Stimulated activated naive CD8-positive, alpha-beta T cell treated with anti-CD3 and anti-CD28 coated beads, Interleukin-15, Interleukin-2, amounts not matched to agents 100 ng/mL and 50 ng/mL, for 24 hours (primary cell): ENCODE data around the gene CTAG1B.
"Not testable (repeated sequence)": the region's sequence is repeated elsewhere in the genome, so short reads cannot be mapped to it uniquely, and the experiment has no call there.

Source experiments
- H3K27ac Mint-ChIP-seq: one replicate; pipeline ENCODE4 v1.8.0; 2021; ENCODE audit warnings: mild to moderate bottlenecking, mixed read lengths
- H3K27me3 Mint-ChIP-seq: one replicate; pipeline ENCODE4 v1.8.0; 2021; ENCODE audit warnings: mixed read lengths
- H3K36me3 Mint-ChIP-seq: one replicate; pipeline ENCODE4 v1.8.0; 2021; ENCODE audit warnings: low read depth, mixed read lengths
- H3K4me1 Mint-ChIP-seq: one replicate; pipeline ENCODE4 v1.8.0; 2021; ENCODE audit warnings: low read depth, mixed read lengths
- H3K4me3 Mint-ChIP-seq: one replicate; pipeline ENCODE4 v1.8.0; 2021; ENCODE audit warnings: mild to moderate bottlenecking, mixed read lengths
- H3K9me3 Mint-ChIP-seq: one replicate; pipeline ENCODE4 v1.8.0; 2021; ENCODE audit warnings: mixed read lengths

Gene CTAG1B

GRCh38 chrX:154619182-154619581, at the start of gene CTAG1B:
Gene CTAG1B (minus strand): TSS chrX:154619282. CDS start chrX:154619218, 64 bp downstream.
- H3K4me1 Mint-ChIP-seq, H3K36me3 Mint-ChIP-seq, H3K4me3 Mint-ChIP-seq, H3K27me3 Mint-ChIP-seq, H3K27ac Mint-ChIP-seq, H3K9me3 Mint-ChIP-seq: not testable (repeated sequence)

DNA sequence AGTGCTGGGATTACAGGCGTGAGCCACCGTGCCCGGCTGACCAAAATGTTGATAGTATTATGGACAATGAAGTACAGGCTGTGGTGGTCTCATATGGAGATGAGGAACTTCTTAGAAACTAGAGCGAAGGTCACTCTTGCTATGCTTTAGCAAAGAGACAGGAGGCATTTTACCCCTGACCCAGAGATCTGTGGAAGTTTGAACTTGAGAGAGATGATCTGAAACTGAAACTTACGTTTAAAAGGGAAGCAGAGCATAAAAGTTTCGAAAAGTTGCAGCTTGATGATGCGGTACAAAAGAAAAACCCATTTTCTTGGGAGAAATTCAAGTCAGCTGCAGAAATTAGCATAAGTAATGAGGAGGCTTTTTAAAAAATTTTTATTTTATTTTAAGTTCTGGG, 42.8 kb upstream of the CTAG1B start:
- Mint-ChIP-seq H3K4me1 (peaks cover 7% of the 10 kb centered on the region), H3K27me3 (no peaks in the 10 kb centered on the region), H3K36me3 (no peaks in the 10 kb centered on the region), H3K4me3 (no peak overlapping the region), H3K27ac (no peak overlapping the region), H3K9me3 (no peaks in the 10 kb centered on the region)

GRCh38 chrX:154661170-154661569, 42.1 kb upstream of the CTAG1B start:
- H3K4me3 Mint-ChIP-seq, result no peak overlapping the region
- H3K36me3 Mint-ChIP-seq, result no peaks in the 10 kb centered on the region
- H3K27me3 Mint-ChIP-seq, result no peaks in the 10 kb centered on the region
- H3K27ac Mint-ChIP-seq, result no peak overlapping the region
- H3K4me1 Mint-ChIP-seq, result peaks cover 7% of the 10 kb centered on the region
- no peaks in the 10 kb centered on the region for H3K9me3 Mint-ChIP-seq

GRCh38 chrX:154660541-154660940, 41.5 kb upstream of the CTAG1B start:
- Mint-ChIP-seq H3K27ac (no peak overlapping the region), H3K27me3 (no peaks in the 10 kb centered on the region), H3K4me3 (no peak overlapping the region), H3K4me1 (peaks cover 7% of the 10 kb centered on the region), H3K9me3 (no peaks in the 10 kb centered on the region), H3K36me3 (no peaks in the 10 kb centered on the region)

GRCh38 chrX:154658957-154659356, 39.9 kb upstream of the CTAG1B start:
- no peaks in the 10 kb centered on the region for H3K27me3 Mint-ChIP-seq
- no peaks in the 10 kb centered on the region for H3K9me3 Mint-ChIP-seq

GRCh38 chrX:154658187-154658586, 39.1 kb upstream of the CTAG1B start:
- Mint-ChIP-seq H3K27me3 (no peaks in the 10 kb centered on the region), H3K36me3 (no peaks in the 10 kb centered on the region), H3K9me3 (no peaks in the 10 kb centered on the region), H3K27ac (no peak overlapping the region), H3K4me3 (no peak overlapping the region), H3K4me1 (peaks cover 7% of the 10 kb centered on the region)

More at GRCh38 chrX:154658957-154659356, 39.9 kb upstream of the CTAG1B start:
- Mint-ChIP-seq H3K27ac (no peak overlapping the region), H3K4me3 (no peak overlapping the region), H3K36me3 (no peaks in the 10 kb centered on the region), H3K4me1 (peaks cover 7% of the 10 kb centered on the region)

DNA sequence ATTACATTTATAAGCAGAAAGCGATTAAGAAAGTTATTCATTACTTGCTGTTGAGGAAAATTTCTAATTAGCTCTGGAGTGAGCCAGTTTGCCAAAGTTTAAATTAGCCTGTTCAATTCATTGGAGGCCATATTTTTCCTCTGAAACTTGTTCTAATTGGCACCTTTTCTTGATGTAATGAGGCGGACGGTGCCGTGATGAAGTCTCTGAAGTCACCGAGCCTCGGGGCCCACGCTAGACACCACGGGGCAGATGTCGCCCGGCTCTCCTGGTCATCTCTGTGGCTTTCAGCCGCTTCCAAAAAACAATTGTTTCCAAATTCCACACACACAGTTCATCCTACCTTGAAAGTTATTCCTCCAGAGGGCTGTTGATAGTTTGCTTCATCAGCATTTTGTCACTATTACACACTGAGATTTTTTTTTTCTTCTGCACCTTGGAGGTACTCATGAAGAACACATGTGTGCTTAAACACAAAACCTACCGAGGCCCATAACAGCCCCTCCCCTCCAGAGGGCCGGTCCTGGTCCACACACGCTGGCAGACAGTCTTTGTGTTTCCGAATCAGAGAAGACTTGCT, 38.2 kb upstream of the CTAG1B start:
- Mint-ChIP-seq H3K9me3 (no peaks in the 10 kb centered on the region), H3K27ac (no peak overlapping the region), H3K27me3 (no peaks in the 10 kb centered on the region), H3K4me1 (peaks cover 7% of the 10 kb centered on the region), H3K36me3 (no peaks in the 10 kb centered on the region), H3K4me3 (no peak overlapping the region)

- Mint-ChIP-seq H3K9me3 (no peaks in the 10 kb centered on the region), H3K4me3 (no peak overlapping the region), H3K4me1 (no peaks in the 10 kb centered on the region), H3K27me3 (no peaks in the 10 kb centered on the region), H3K27ac (no peak overlapping the region), H3K36me3 (no peaks in the 10 kb centered on the region)
Observed at GRCh38 chrX:154655786-154656185, 36.7 kb upstream of the CTAG1B start.

GRCh38 chrX:154655346-154655745, 36.3 kb upstream of the CTAG1B start:
- no peaks in the 10 kb centered on the region for H3K36me3 Mint-ChIP-seq
- H3K9me3 Mint-ChIP-seq, result no peaks in the 10 kb centered on the region
- H3K4me1 Mint-ChIP-seq, result no peaks in the 10 kb centered on the region
- no peaks in the 10 kb centered on the region for H3K27me3 Mint-ChIP-seq
- no peak overlapping the region for H3K4me3 Mint-ChIP-seq
- H3K27ac Mint-ChIP-seq, result no peak overlapping the region

- no peaks in the 10 kb centered on the region for H3K9me3 Mint-ChIP-seq
- H3K36me3 Mint-ChIP-seq, result no peaks in the 10 kb centered on the region
- H3K4me3 Mint-ChIP-seq, result no peak overlapping the region
- H3K4me1 Mint-ChIP-seq, result no peaks in the 10 kb centered on the region
- H3K27me3 Mint-ChIP-seq, result no peaks in the 10 kb centered on the region
- no peak overlapping the region for H3K27ac Mint-ChIP-seq
Observed at GRCh38 chrX:154654925-154655324, 35.8 kb upstream of the CTAG1B start.

DNA sequence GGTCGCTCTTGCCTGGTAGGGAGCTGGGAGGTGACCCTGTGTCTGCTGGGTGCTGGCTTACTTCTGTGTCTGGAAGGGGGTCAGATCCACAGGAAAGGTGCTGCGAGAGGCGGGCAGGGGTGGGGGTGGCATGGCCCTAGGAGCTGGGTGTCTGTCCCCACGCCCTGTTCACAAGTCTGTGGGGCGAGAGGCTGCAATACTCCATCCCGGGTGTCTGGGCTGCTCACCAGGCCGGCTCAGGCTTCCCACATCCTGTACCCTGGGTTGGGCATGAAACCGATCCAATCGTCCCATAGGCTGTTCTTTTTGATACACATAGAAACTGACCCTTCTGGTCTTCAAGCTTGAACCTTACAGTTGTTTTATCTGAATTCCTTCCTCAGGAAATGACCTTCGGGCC, 35.3 kb upstream of the CTAG1B start:
- no peaks in the 10 kb centered on the region for H3K9me3 Mint-ChIP-seq
- H3K4me1 Mint-ChIP-seq, result no peaks in the 10 kb centered on the region
- H3K27me3 Mint-ChIP-seq, result no peaks in the 10 kb centered on the region
- no peaks in the 10 kb centered on the region for H3K36me3 Mint-ChIP-seq
- no peak overlapping the region for H3K27ac Mint-ChIP-seq
- H3K4me3 Mint-ChIP-seq, result no peak overlapping the region

GRCh38 chrX:154653413-154653812, 34.3 kb upstream of the CTAG1B start, which contains the start of gene CTAG2:
Gene CTAG2 (minus strand): TSS chrX:154653579. CDS start chrX:154653515, 64 bp downstream.
- H3K4me1 Mint-ChIP-seq, H3K4me3 Mint-ChIP-seq, H3K27me3 Mint-ChIP-seq, H3K36me3 Mint-ChIP-seq, H3K9me3 Mint-ChIP-seq, H3K27ac Mint-ChIP-seq: not testable (repeated sequence)

- Mint-ChIP-seq H3K4me3 (no peak overlapping the region), H3K9me3 (no peaks in the 10 kb centered on the region), H3K27ac (no peak overlapping the region), H3K27me3 (no peaks in the 10 kb centered on the region), H3K36me3 (no peaks in the 10 kb centered on the region), H3K4me1 (no peaks in the 10 kb centered on the region)
Observed at GRCh38 chrX:154653048-154653401, 33.9 kb upstream of the CTAG1B start.

DNA sequence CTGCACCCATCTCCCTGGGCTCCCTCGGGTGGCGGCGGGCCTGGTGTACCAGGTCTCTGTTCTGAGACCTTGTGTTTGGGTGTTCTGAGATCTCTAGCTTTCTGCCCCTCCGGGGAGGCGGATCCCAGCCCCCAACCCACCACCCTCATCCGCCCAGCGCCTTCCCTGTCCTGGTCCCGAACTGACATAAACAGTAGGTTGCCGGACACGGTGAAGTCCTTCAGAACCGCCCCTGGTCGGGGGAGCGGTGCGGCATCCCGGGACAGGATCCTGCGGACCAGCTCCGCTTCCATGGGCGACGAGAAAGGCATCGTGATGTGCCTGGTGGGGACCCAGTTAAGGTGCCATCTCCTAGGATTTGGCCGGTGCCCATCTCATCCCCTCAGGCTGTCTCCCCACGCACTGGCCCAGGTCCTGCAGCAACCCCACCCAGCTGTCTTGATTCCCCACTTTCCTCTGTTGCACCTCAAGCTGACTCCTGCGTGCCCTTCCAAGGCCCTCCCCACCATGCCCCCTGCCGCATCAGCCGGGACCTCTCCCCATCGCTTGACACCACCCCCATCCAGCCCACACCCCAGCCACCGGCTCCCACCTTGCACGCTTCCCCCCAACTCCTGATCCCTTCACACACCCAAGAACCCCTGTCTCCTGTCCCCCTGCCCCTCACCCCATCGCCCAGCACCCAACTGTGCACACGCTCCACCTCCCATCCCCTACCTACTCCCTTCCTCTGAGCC, 33.4 kb upstream of the CTAG1B start:
- no peaks in the 10 kb centered on the region for H3K4me1 Mint-ChIP-seq
- no peaks in the 10 kb centered on the region for H3K27me3 Mint-ChIP-seq

GRCh38 chrX:154650221-154650510, 31.1 kb upstream of the CTAG1B start:
- no peak overlapping the region for H3K27ac Mint-ChIP-seq
- H3K9me3 Mint-ChIP-seq, result no peaks in the 10 kb centered on the region
- H3K4me1 Mint-ChIP-seq, result no peaks in the 10 kb centered on the region
- H3K36me3 Mint-ChIP-seq, result no peaks in the 10 kb centered on the region
- no peaks in the 10 kb centered on the region for H3K27me3 Mint-ChIP-seq
- H3K4me3 Mint-ChIP-seq, result no peak overlapping the region

More for the DNA sequence above, 33.4 kb upstream of the CTAG1B start:
- no peaks in the 10 kb centered on the region for H3K9me3 Mint-ChIP-seq
- H3K36me3 Mint-ChIP-seq, result no peaks in the 10 kb centered on the region
- H3K27ac Mint-ChIP-seq, result no peak overlapping the region
- no peak overlapping the region for H3K4me3 Mint-ChIP-seq
